Activated naive CD4-positive, alpha-beta T cell treated with anti-CD3 and anti-CD28 coated beads, Interleukin-2, amount 50 U/mL, for 16 hours (primary cell): ENCODE results near the gene FBXW2.

ENCODE experiments used
- DNase-seq: peaks from one replicate; pipeline ENCODE4 v3.0.0-alpha.2; 2020

The FBXW2 gene

DNA sequence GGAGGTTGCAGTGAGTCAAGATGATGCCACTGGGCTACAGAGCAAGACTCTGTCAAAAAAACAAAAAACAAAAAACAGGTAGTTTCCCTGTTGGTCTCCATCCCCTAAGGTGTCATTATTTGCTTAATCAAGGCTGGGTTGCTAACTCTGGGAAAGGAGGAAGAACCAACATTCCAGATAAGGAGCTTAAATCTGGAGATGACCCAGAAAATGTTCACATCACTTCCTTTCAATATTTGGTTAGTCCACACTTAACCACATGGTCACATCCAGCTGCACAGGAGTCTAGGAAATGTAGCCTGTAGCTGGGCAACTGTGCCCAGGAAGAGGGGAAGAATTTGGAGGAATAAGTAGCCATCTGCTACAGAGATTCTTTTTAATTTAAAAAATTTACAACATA is 53.1 kb downstream of the FBXW2 start:
- DNase-seq: no peak

DNA sequence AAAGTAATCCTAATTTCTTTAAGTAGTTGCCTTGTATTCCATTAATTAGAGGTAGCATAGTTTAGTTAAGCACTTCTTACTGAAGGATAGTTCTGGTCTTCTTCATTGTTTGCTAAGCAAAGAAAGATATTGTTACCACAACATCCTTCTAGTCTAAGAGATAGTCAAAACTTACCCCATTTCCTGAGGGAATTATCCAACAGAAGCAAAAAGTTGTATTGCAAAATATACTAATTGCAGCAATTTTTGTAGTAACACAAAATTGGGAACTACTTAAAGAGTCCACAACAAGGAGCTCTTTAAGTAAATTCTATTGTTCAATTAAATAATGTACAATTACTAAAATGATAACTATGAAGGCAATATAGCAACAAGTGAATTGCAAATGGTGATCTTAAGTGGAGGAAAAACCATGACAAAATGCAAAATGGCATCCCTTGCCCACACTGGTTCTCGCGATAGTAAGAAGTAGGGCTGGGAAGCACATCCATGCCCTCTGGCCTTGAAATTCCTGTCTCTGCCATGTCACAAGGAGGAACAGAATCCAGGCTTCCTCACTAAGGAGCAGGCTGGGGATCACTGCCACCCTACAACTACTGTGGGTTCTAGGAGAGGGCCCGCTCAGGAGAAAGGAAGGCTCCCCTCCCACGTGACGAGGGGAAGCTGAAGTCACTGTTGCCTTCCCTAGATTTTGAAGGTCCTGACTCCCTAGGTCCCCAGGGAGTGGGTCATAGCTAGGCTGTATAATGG is 55.6 kb downstream of the FBXW2 start:
- DNase-seq: no peak

DNA sequence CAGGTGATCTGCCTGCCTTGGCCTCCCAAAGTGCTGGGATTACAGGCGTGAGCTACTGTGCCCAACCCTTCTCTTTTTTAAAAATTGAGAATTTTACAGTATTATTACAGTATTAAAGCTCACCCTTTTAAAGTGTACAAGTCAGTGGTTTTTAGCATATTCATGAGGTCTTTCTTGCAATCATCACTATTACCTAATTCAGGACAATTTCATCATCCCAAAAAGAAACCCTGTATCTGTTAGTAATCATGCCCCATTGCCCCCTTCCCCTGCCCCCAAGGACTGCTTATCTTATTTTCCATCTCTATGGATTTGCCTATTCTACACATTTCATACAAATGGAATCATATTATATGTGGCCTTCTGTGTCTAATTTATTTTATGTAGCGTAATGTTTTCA is 56.3 kb downstream of the FBXW2 start:
- DNase-seq: no peak

DNA sequence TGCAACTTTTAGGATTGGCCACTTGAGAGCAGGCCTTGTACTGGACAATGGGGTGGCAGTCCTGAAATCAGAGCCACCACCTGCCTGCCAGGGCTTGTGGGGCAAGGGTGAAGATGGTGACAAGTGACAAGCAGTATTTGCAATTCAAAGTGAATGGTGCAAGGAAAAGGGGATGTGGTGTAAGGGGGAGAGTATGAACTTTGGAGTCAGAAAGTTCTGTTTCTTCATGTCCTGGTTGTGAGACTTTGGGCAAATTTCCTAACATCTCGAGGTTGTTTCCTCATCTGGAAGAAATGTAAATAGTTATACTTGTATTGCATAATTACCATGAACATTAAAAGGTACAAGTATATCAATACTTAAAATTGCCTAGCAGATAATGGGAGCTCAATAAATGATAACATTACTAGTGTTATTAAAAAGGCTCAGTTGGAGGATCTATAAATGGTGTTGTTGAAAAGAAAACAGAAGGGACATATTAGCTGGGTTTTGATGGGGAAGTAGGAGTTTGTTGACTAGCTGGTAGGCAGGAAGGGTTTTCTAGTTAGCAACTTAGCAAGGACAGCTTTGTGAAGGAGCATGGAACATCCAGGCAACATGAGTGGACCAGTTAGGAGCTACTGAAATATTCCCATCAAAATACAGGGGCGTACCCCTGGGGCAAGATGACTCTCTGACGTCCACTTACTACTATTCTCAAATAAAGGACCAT is 57.6 kb downstream of the FBXW2 start:
- no peak for DNase-seq

DNA sequence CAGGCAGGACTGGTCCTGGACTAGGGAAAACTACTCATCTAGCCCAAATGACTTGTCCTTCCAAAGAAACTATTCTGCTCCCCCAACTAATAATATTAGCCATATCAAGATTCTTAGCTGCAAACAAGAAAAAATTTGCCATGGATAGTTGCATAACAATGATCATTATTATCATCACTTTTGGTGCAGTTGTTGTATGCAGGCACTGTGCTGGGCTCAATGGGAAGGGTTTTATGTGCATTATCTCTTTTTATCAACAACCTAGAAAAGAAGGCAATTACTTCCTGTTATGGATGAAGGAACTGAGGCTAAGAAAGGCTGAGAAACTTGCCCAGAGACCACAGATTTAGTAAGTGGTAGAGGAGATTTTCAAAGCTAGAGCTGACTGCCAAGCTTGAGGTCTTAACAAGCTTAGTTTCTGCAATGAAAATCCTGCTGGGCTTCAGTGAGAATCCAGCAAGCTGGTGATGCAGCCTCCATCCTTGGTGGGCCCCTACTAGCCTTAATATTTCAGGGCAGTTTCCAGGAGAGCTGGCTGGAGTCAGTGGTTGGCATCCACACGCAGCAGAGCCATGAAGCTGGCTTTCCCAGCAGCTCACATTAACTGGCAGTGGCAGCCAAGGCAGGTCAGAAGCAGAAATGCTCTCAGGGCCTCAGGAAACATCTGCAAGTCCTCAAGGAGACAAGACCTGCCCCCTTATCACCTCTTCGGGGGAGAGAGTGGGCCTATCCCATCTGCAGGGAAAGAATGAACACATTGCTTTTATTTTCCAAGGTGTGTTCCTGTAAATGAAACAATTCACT is 58.4 kb downstream of the FBXW2 start:
- DNase-seq: no peak

DNA sequence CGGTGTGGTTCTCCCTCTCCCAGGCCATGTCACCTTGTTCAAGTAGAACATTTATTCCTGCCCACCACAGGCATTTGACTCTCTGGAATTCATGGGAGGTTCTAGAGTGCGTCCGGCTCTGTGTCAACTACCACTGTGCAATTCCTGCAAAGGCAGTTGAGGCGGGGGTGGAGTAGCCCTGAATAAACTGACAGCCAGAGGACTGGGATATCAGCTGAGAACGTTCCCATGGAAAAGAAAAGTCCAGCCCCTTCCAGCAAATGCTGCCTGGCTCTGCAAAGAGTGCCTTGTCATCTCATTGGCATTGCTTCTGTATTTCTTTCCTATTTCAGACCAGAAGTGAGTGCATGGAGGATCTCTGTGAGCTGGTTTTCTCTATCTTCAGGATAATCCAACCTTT is 60.0 kb downstream of the FBXW2 start:
- DNase-seq: no peak

DNA sequence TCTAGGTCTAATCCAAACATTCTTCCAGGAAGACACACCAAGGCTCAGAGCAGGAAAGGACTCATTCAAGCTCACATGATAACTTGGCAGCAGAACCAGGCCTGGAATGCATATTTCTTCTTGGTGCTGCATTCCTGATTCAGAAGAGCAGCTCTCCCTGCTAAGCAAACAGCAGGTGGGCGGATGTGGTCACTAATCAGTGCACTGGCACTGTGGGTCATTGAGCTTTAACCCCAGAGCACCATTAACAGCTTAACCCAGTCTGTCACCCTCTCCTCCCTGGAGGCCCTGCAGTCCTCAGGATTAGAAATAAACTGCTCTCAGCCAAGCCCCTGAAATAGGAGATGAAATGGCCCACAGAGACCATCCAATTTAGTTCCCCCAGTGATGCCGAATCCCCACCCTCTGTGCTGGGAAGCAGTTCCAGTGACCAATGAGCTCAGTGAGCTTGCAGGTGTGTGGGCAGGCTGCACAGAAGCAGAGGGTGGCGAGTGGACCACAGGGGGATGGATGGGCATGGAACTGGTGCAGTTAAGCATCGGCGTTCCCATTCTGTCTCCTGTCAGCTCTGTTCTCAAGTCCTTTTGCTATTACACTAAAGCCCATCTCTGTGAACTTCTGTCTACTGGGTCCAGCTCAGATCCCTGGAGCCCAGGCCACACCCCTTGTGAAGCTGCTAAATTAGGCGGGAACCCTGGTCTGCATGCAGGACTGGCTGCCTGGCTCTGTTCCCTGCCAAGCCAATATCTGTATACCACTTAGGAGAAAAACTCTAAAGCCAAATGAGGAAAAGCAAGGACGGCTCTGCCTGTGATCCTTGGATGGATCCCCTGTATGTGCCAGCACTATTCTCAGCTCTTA is 62.3 kb downstream of the FBXW2 start:
- no peak for DNase-seq

DNA sequence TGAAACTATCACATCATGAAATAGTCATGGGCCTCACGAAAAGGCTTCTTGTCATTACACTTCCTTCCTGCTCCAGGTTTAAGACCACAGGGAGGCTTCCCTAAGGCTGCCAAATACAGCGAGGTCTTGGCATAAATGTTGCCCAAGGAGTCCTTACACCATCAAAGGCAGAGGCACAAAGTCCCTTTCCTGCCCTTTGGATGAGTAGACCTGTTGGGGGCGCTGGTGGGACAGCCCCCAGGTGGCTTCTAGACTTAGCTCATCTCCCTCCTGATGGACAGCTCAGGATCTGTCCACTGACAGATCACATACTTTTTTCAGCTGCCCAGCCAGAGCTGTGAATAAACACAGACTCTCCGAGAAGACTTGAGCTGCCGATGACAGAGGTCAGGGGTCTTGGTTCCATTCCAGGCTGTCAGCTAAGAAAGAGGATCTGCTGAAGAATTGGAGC is 63.4 kb downstream of the FBXW2 start:
- no peak for DNase-seq

DNA sequence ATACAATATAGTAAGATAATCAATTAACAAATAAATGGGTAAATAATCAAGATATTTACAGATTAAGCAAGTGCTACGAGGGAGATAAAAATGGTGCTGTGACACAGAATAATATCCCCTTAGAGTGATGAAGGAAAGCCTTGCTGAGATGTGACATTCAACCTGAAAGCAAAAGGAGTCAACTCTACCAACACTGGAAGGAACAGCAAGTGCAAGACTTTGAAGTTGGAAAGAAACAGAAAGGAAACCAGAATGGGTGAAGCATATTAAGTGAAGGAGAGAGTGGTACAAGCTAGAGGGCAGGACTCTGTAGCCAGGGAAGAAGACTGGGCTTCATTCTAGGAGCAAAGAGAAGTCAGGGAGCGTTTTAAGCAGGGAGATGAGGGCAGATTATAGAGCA is 66.7 kb downstream of the FBXW2 start:
- no peak for DNase-seq

DNA sequence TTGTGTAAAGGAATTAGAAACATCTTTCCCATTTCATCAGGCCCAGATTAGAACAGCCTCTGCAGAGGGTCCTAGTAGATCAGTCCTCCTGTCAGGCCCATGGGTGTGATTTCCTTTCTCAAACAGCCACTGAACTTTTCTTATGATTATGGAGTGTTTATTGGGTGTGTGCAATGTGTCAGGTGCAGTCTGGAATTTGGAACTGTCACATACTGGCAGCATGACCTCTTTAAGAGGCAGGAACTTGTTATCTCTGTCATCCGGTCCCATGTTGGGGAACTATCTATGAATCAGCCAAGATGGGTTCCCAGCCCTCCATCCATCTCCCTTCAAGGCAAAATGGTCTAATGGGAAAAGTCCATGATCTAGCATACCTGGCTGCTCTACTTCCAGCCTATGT is 67.3 kb downstream of the FBXW2 start:
- no peak for DNase-seq

DNA sequence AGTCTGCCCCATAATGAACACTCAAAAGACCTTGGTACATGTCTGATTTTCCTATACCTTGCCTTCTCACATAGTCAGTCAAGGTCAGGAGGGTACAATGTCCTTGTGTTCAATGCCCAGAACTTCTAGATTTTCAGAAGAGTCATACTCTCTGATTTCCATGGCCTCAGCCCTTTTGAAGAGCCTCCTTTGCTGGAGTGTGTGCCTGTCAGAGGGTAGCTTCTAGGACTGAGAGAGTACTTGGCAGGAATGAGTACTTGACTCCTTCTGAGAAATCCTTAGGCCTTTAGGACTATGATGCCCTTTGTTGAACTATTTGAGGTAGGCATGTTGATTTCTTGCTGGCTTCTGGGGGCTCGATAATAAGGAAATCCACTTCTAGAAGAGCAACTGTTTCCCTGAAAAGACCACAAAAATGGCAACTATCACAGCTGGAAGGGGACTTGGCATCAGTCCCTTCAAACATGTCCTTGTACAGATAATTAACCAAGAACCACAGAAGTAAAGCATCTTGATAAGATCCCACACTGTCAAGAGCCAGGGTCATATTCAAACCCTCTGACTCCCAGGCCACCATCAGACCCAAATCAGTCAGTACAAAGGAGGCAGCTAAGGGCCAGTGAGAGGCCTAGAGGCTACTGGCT is 68.3 kb downstream of the FBXW2 start:
- DNase-seq: no peak

DNA sequence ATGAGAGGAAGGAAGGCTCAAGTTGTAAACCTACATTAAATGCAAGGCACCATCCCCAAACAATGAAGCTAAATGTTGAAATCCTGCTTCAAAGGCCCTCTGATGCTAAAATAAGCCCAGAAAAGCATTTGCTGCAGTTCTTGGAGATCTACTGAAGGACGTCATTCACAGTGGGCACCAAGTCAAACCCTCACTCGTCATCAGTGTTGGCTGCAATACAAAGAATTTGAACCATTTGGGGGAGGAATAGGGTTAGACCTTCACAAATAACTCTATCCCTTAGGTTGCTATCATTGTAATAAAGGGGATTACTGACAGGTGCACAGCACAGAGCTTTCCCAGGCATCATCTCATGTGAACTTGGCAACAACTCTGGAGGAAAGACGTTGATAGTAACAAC is 69.7 kb downstream of the FBXW2 start:
- no peak for DNase-seq

DNA sequence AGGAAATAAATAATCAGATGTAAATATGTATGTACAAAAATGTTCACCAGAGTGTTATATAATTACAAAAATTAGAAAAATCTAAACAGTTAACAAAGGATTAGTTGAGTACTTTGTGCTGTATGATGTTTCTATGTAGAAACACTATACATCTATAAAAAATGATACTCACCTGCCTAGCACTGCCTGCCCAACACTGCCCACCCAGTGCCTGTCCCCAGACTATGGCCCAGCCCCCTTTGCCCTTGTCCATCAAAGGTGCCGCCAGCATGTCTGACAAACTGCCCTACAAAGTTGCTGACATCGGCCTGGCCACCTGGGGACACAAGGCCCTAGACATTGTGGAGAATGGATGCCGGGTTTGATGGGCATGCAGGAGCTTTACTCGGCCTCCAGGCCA is 72.8 kb downstream of the FBXW2 start:
- no peak for DNase-seq

DNA sequence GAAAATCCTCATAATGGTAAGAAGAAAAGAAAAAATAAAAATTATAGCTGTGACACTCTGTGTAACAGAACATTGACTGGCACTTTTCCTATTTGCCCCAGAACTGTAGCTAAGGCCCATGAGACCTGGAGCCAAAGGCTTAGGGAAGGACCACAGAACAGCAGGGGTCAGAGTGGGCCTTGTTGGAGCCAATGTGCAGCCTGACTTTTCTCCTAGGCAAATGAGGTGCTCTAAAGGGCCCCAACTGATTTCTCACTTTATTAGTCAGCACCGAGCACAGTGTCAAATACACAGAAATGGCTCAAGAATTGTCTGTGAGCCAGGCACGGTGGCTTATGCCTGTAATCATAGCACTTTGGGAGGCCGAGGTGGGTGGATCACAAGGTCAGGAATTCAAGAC is 74.9 kb downstream of the FBXW2 start:
- no peak for DNase-seq

DNA sequence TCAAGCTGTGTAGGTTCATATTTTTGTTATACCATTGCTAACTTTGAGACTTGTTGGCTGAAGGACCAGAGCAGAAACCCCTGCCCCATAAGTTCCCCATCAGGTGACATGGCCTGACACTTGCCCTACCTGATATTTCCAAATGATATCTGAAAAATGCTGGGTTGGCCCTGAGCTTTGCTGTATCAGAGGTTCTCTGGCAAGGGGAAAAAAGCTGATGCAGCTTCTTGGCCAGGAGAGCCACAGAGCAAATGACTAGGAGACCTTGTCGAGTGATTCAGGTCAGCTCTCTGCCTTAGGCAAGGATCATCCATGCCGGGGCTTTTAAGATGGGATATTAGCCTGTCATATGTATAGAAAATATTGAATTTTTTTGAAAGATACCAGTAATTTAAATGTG is 76.0 kb downstream of the FBXW2 start:
- no peak for DNase-seq

DNA sequence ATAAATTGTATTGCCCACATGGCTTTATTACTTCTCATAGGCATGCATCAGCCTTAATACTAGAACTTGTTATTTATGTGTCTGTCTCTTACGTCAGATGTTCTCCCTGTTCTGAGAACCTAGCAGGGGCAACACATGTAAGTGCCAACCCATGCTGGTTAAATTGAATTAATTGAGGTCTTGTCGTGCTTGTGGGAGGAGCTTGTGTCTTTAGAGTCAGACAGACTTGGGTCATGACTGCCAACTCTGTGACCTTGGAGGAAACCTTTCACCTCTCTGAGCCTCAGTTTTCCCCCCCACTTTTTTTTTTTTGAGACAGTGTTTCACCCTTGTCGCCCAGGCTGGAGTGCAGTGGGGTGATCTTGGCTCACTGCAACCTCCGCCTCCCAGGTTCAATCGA is 76.7 kb downstream of the FBXW2 start:
- no peak for DNase-seq

DNA sequence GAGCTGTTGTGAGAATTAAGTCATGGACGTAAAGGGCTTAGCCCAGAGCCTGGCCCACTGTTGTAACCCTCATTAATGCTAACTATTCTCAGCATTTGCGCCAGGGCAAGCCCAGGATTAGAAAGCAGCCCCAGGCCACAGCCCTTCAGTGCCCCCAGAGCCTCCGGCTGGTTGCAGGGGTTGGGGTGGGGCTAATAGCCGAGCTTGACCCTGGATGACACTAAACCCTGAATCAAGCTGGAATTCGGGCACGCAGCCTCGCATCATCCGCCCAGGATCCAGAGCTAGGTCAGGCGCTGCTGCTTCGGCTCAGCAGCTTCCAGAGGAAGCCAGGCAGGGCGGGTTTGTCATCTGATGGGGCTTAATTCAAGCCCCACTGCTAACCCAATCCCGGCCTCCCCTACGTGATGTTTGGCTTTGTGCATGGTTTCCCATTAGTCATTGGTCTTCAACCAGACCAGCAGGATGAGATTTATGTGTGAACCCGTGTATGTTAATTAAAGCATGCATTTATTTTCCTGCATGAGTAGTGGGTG is 77.8 kb downstream of the FBXW2 start:
- DNase-seq: no peak

DNA sequence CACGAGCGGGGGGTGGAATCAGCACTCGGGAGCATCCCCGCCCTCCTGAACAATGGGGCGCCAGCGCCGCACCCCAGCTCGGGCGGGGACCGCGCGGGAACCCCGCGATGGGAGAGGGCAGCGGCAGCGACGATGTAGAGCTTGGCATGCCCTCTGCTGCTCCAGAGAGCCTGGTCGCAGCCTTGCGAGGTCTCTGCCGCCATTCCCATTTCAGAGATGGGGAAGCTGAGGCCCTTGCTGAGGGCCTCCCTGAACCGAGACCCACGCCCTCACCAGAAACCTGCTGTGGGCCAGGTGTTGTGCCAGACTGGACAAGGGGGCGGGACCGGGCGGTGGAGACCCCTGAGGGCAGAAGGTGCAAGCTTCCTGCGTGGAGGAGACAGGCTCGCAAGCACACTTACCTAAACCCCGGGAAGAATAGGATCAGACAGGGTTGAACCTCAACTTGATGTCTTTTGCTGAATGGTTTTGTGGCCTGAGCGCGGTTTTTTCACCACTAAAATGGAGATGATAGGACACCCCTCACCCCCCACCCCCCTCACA is 78.3 kb downstream of the FBXW2 start:
- no peak for DNase-seq

DNA sequence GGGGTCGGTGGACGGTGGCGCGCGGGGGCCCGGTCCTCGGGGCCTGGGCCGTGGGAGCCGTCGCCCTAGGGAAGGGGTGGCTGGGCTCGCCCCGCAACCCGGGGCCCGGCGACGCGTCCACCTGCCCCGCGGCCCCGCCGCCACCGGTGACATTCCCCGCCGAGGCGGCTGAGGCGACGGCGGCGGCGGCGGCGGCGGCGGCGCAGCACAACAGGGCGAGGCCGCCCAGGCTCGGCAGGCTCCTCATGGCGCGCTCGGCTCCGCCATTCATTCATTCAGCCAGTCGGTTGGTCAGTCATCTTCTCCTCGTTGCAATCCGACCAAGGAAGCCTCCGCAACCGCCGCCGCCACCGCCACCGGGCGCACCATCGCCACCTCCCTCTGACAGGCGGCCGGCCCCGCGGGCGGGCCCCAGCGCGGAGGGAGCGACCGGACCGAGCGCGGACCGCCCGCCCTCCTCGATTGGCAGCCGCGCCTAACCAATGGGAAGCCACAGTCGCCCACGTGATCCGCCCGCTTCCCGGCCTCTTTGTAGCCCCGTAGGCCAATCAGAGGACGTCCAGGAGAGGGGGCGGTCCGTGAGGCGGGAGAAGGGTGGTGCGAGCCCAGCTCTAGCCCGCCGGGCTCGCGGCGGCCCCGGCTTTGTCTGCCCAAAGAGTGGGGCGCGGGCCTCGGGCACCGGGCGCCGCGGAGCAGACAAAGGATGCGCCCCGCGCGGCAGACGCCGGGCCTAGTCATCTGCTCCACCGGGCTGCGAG is 78.9 kb downstream of the FBXW2 start, which contains the start of gene MEGF9:
MEGF9 (minus strand) TSS at position 383 of the 758 bp plus-strand sequence; CDS start at position 271, 112 bp downstream.
- DNase-seq: peak; percentile 97

DNA sequence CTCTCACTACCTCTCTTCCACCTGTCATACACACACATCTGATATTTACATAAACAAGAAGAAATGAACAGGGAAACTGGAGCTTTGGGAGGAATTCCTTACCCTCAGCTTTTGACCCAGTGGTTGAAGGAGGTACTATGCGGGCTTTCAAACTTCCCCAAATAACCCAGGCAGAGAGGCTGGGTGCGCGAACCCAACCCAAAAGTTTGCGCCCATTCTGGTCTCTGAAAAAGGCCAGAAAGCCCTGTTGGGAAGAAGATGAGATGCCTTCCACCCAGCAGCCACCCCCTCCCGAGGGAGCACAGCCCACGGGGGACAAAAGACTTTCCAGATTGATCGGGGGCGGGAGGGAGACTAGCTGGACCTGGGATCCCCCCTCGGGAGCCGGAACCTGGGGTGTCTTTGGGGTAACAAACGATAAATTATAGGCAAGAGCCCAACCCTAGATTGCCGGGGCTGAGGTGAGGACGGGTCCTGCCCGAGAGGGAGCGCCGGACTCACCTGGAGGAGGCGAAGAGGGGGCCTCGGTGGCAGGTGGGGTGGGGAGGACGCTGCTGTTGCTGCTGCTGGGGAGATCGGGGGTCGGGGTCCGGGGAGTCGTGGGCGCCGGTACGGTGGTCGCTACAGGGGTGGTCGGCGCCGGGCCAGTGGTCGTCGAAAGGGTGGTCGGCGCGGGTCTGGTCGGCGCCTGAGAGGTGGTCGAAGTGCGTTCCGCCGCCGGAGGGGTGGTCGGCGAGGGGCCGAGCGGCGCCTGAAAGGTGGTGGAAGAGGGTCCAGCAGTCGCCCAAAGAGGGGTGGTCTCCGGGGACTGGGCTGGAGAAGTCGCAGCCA is 79.7 kb downstream of the FBXW2 start:
- DNase-seq: peak; percentile 21
